Stimulated activated CD4-positive, alpha-beta T cell treated with anti-CD3 and anti-CD28 coated beads, TNF-alpha, amount 100 ng/mL, for 1 hour (primary cell): ENCODE measurements around the gene SLC2A8.

ENCODE experiments used
- DNase-seq, 3 donors: peaks; one replicate each; pipeline ENCODE4 v3.0.0-alpha.2; 2020; ENCODE audit warnings: low read depth in 3 of 3, low spot score in 1 of 3

SLC2A8 gene

GRCh38 chr9:127402401-127403090, 5.6 kb downstream of the SLC2A8 start:
- DNase-seq, result no peak

GRCh38 chr9:127403507-127404192, 6.7 kb downstream of the SLC2A8 start:
- no peak for DNase-seq

- no peak for DNase-seq
Measured at GRCh38 chr9:127404631-127405030, 7.7 kb downstream of the SLC2A8 start.

GRCh38 chr9:127405344-127406125, 8.6 kb downstream of the SLC2A8 start:
- no peak for DNase-seq

GRCh38 chr9:127406799-127407491, 10.0 kb downstream of the SLC2A8 start:
- no peak for DNase-seq

GRCh38 chr9:127407492-127407843, 10.5 kb downstream of the SLC2A8 start:
- DNase-seq, result no peak

- DNase-seq, result no peak
Measured at GRCh38 chr9:127411122-127411521, 14.2 kb downstream of the SLC2A8 start.

GRCh38 chr9:127415141-127415540, 18.2 kb downstream of the SLC2A8 start:
- no peak for DNase-seq

GRCh38 chr9:127415657-127416056, 18.7 kb downstream of the SLC2A8 start:
- DNase-seq, result no peak

- no peak for DNase-seq
Measured at GRCh38 chr9:127417131-127418036, 20.4 kb downstream of the SLC2A8 start.

GRCh38 chr9:127418037-127418471, 21.1 kb downstream of the SLC2A8 start:
- peak in 1 of 3 donors; percentile 32 for DNase-seq

- no peak for DNase-seq
Measured at GRCh38 chr9:127419348-127419747, 22.4 kb downstream of the SLC2A8 start.

- DNase-seq, result no peak
Measured at GRCh38 chr9:127421057-127421456, 24.1 kb downstream of the SLC2A8 start.

- DNase-seq, result no peak
Measured at GRCh38 chr9:127422133-127422782, 25.3 kb downstream of the SLC2A8 start.

- no peak for DNase-seq
Measured at GRCh38 chr9:127422787-127423186, 25.8 kb downstream of the SLC2A8 start.

GRCh38 chr9:127423476-127423933, 26.5 kb downstream of the SLC2A8 start:
- no peak for DNase-seq

GRCh38 chr9:127423934-127424675, 27.1 kb downstream of the SLC2A8 start, which contains the start of gene ZNF79:
TSS of gene ZNF79 (plus strand) at chr9:127424382. CDS start at chr9:127424788, 406 bp downstream.
- peak; percentile 61 to 86 (median 78) for DNase-seq

- DNase-seq, result no peak
Measured at GRCh38 chr9:127424676-127424999, 27.7 kb downstream of the SLC2A8 start.

GRCh38 chr9:127426756-127427155, 29.8 kb downstream of the SLC2A8 start:
- no peak for DNase-seq
